ENCODE results near the gene CHD6.

CHD6 gene

GRCh38 chr20:41358230-41358629 is 259.9 kb downstream of the CHD6 start:
- no peak overlapping the region for H3K27ac ChIP-seq (ENCODE audit: low read depth, low read length)
- H3K9ac ChIP-seq (ENCODE audit: low read length), result no peak overlapping the region
- H3K4me3 ChIP-seq (ENCODE audit: low read depth, low read length), result no peak overlapping the region
- H3K27me3 ChIP-seq (ENCODE audit: control insufficient read depth, insufficient read depth, low read length), result no peaks in the 10 kb centered on the region
- H3K36me3 ChIP-seq (ENCODE audit: control insufficient read depth, insufficient read depth, low read length), result peaks cover 10% of the 10 kb centered on the region
- no peaks in the 10 kb centered on the region for H3K9me3 ChIP-seq (ENCODE audit: control insufficient read depth, insufficient read depth, low read depth, low read length)
- no peaks in the 10 kb centered on the region for H3K4me1 ChIP-seq (ENCODE audit: control insufficient read depth, insufficient read depth, low read length)

GRCh38 chr20:41357424-41358163 is 260.6 kb downstream of the CHD6 start:
- Histone ChIP-seq H3K9me3 (ENCODE audit: control insufficient read depth, insufficient read depth, low read depth, low read length) (no peaks in the 10 kb centered on the region), H3K4me3 (ENCODE audit: low read depth, low read length) (no peak overlapping the region), H3K27ac (ENCODE audit: low read depth, low read length) (no peak overlapping the region), H3K9ac (ENCODE audit: low read length) (no peak overlapping the region), H3K36me3 (ENCODE audit: control insufficient read depth, insufficient read depth, low read length) (peaks cover 10% of the 10 kb centered on the region), H3K4me1 (ENCODE audit: control insufficient read depth, insufficient read depth, low read length) (no peaks in the 10 kb centered on the region), H3K27me3 (ENCODE audit: control insufficient read depth, insufficient read depth, low read length) (no peaks in the 10 kb centered on the region)

GRCh38 chr20:41356951-41357350 is 261.2 kb downstream of the CHD6 start:
- Histone ChIP-seq H3K4me3 (ENCODE audit: low read depth, low read length) (no peak overlapping the region), H3K9me3 (ENCODE audit: control insufficient read depth, insufficient read depth, low read depth, low read length) (no peaks in the 10 kb centered on the region), H3K27ac (ENCODE audit: low read depth, low read length) (no peak overlapping the region), H3K27me3 (ENCODE audit: control insufficient read depth, insufficient read depth, low read length) (no peaks in the 10 kb centered on the region), H3K36me3 (ENCODE audit: control insufficient read depth, insufficient read depth, low read length) (peaks cover 10% of the 10 kb centered on the region), H3K4me1 (ENCODE audit: control insufficient read depth, insufficient read depth, low read length) (no peaks in the 10 kb centered on the region), H3K9ac (ENCODE audit: low read length) (no peak overlapping the region)

GRCh38 chr20:41355598-41356203 is 262.5 kb downstream of the CHD6 start:
- no peaks in the 10 kb centered on the region for H3K27me3 ChIP-seq (ENCODE audit: control insufficient read depth, insufficient read depth, low read length)
- no peak overlapping the region for H3K9ac ChIP-seq (ENCODE audit: low read length)
- H3K4me3 ChIP-seq (ENCODE audit: low read depth, low read length), result no peak overlapping the region
- no peak overlapping the region for H3K27ac ChIP-seq (ENCODE audit: low read depth, low read length)
- H3K4me1 ChIP-seq (ENCODE audit: control insufficient read depth, insufficient read depth, low read length), result no peaks in the 10 kb centered on the region
- peaks cover 10% of the 10 kb centered on the region for H3K36me3 ChIP-seq (ENCODE audit: control insufficient read depth, insufficient read depth, low read length)
- no peaks in the 10 kb centered on the region for H3K9me3 ChIP-seq (ENCODE audit: control insufficient read depth, insufficient read depth, low read depth, low read length)

GRCh38 chr20:41355192-41355591 is 263.0 kb downstream of the CHD6 start:
- Histone ChIP-seq H3K4me1 (ENCODE audit: control insufficient read depth, insufficient read depth, low read length) (no peaks in the 10 kb centered on the region), H3K9me3 (ENCODE audit: control insufficient read depth, insufficient read depth, low read depth, low read length) (no peaks in the 10 kb centered on the region), H3K9ac (ENCODE audit: low read length) (no peak overlapping the region), H3K27me3 (ENCODE audit: control insufficient read depth, insufficient read depth, low read length) (no peaks in the 10 kb centered on the region), H3K36me3 (ENCODE audit: control insufficient read depth, insufficient read depth, low read length) (peaks cover 10% of the 10 kb centered on the region), H3K4me3 (ENCODE audit: low read depth, low read length) (no peak overlapping the region), H3K27ac (ENCODE audit: low read depth, low read length) (no peak overlapping the region)

- Histone ChIP-seq H3K27ac (ENCODE audit: low read depth, low read length) (no peak overlapping the region), H3K4me1 (ENCODE audit: control insufficient read depth, insufficient read depth, low read length) (no peaks in the 10 kb centered on the region), H3K9me3 (ENCODE audit: control insufficient read depth, insufficient read depth, low read depth, low read length) (no peaks in the 10 kb centered on the region), H3K27me3 (ENCODE audit: control insufficient read depth, insufficient read depth, low read length) (no peaks in the 10 kb centered on the region), H3K9ac (ENCODE audit: low read length) (no peak overlapping the region), H3K36me3 (ENCODE audit: control insufficient read depth, insufficient read depth, low read length) (peaks cover 8% of the 10 kb centered on the region), H3K4me3 (ENCODE audit: low read depth, low read length) (no peak overlapping the region)
Observed at GRCh38 chr20:41353530-41353929, 264.6 kb downstream of the CHD6 start.

- peaks cover under 1% of the 10 kb centered on the region; the same call in 1 of the 2 replicates for H3K4me1 ChIP-seq (ENCODE audit: control insufficient read depth, insufficient read depth, low read length)
- H3K27ac ChIP-seq (ENCODE audit: low read depth, low read length), result no peak overlapping the region
- H3K4me3 ChIP-seq (ENCODE audit: low read depth, low read length), result no peak overlapping the region
- H3K27me3 ChIP-seq (ENCODE audit: control insufficient read depth, insufficient read depth, low read length), result no peaks in the 10 kb centered on the region
- no peak overlapping the region for H3K9ac ChIP-seq (ENCODE audit: low read length)
- H3K9me3 ChIP-seq (ENCODE audit: control insufficient read depth, insufficient read depth, low read depth, low read length), result no peaks in the 10 kb centered on the region
- peaks cover 8% of the 10 kb centered on the region for H3K36me3 ChIP-seq (ENCODE audit: control insufficient read depth, insufficient read depth, low read length)
Observed at GRCh38 chr20:41352666-41353065, 265.5 kb downstream of the CHD6 start.

- Histone ChIP-seq H3K36me3 (ENCODE audit: control insufficient read depth, insufficient read depth, low read length) (peaks cover 3% of the 10 kb centered on the region; the same call in 1 of the 2 replicates), H3K9ac (ENCODE audit: low read length) (no peak overlapping the region), H3K4me3 (ENCODE audit: low read depth, low read length) (no peak overlapping the region), H3K9me3 (ENCODE audit: control insufficient read depth, insufficient read depth, low read depth, low read length) (no peaks in the 10 kb centered on the region), H3K4me1 (ENCODE audit: control insufficient read depth, insufficient read depth, low read length) (peaks cover 6% of the 10 kb centered on the region; the same call in 1 of the 2 replicates), H3K27ac (ENCODE audit: low read depth, low read length) (no peak overlapping the region), H3K27me3 (ENCODE audit: control insufficient read depth, insufficient read depth, low read length) (no peaks in the 10 kb centered on the region)
Observed at GRCh38 chr20:41352106-41352505, 266.1 kb downstream of the CHD6 start.
